MCF 10A (cell line): ENCODE measurements around the gene GLDN. TPM values are rescaled to one million over a fixed set of nuclear protein-coding genes. Genes with fewer than 3 reads are reported as not detected.

Experiments used
- BruUV-seq: library from RNA; stranded (reverse); fragments of 400-500 nt; replicated peaks from 2 replicates; lab custom pipeline; 2021; lab: Mats Ljungman, UMichigan
- CTCF ChIA-PET: fragments of 300-600 bp; sonication (Branson Sonifier 250); formaldehyde crosslinking; extraction: SDS; loops from one replicate; lab custom pipeline; 2021; ENCODE audit warnings: antibody characterized with exemption, inconsistent platforms; lab: Yijun Ruan, JAX
- POLR2A ChIA-PET: fragments of 300-600, 350-650 bp; sonication (Branson Sonifier 250); formaldehyde crosslinking; extraction: SDS; loops from one replicate; lab custom pipeline; 2020; ENCODE audit warnings: antibody characterized with exemption, inconsistent platforms; lab: Yijun Ruan, JAX
- DNase-seq: peaks from one replicate; pipeline ENCODE4 v3.0.0-alpha.2; 2018; ENCODE audit not compliant: unreplicated experiment
- H3K27ac Mint-ChIP-seq: one replicate; pipeline ENCODE4 v1.8.0; 2022; ENCODE audit warnings: mild to moderate bottlenecking, low read depth, mixed read lengths; ENCODE audit not compliant: unreplicated experiment
- H3K27me3 Mint-ChIP-seq: one replicate; pipeline ENCODE4 v1.8.0; 2022; ENCODE audit warnings: mixed read lengths; ENCODE audit not compliant: insufficient read depth, unreplicated experiment
- H3K36me3 Mint-ChIP-seq: one replicate; pipeline ENCODE4 v1.8.0; 2022; ENCODE audit warnings: mild to moderate bottlenecking, moderate library complexity, mixed read lengths; ENCODE audit not compliant: insufficient read depth, unreplicated experiment
- H3K4me1 Mint-ChIP-seq: one replicate; pipeline ENCODE4 v1.8.0; 2022; ENCODE audit warnings: mixed read lengths; ENCODE audit not compliant: insufficient read depth, unreplicated experiment
- H3K4me3 Mint-ChIP-seq: one replicate; pipeline ENCODE4 v1.8.0; 2022; ENCODE audit warnings: mild to moderate bottlenecking, moderate library complexity, mixed read lengths; ENCODE audit not compliant: unreplicated experiment
- H3K9me3 Mint-ChIP-seq: one replicate; pipeline ENCODE4 v1.8.0; 2022; ENCODE audit warnings: mixed read lengths; ENCODE audit not compliant: unreplicated experiment
- intact Hi-C: fragments of 100-400 bp; cut with micrococcal nuclease; formaldehyde crosslinking; loops from 2 replicates; pipeline ENCODE4 v1.14.1; 2022
- total RNA-seq: library from RNA; stranded (reverse); gene quantifications from 2 replicates; pipeline ENCODE4 v1.2.3, GENCODE V29; 2022
- TF ChIP-seq, protein P1 (sequence below): fragments of 200-600 bp; IDR thresholded peaks from one replicate; pipeline ENCODE4 v1.8.0; 2022; ENCODE audit warnings: antibody characterized with exemption, mild to moderate bottlenecking; ENCODE audit not compliant: unreplicated experiment

The GLDN gene
- total RNA-seq, 1 experiment from 2014 or later = not detected

DNA sequence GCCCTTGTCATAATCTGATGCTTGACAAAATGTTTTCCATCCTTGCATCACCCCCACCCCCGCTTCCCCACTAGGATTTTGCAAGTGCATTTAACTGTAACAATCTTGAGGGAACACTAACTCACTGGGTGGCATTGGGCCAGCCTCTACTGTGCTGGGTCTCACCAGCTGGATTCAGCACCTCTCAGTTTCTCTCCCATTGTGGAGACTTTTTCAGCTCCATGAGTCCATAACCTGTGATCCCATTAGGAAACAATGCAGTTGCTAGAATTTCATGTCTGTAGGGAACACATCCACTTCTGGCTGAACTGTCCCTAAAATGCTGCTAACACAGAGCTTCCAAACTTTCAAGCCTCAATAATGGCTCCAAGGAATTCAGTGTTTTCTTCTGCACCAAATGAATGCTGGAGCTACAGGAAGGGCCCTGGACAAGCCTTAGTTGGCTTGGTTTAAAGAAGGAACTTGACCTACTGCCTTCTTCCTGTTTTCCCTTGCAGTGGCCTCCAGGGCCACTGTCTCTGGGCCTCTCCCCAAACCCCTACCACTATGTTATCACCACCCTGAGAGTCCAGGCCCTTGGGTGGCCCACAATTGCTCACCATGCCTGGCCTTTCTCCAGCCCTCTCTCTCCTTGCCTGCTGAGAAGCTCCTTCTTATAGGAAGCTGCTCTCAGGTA is 18.7 kb upstream of the GLDN start:
- DNase-seq = peak; percentile 27
- intact Hi-C loops = no loop called here
- POLR2A ChIA-PET = no interaction called here
- BruUV-seq = no TSS peak
- CTCF ChIA-PET = interaction anchor here (0.9 kb wide), 1 partner anchor 76 kb away, joined by 3 read pairs; no protein-coding TSS in a partner anchor
- Mint-ChIP-seq H3K9me3 (no peaks in the 10 kb centered on the region), H3K36me3 (no peaks in the 10 kb centered on the region), H3K4me3 (no peak overlapping the region), H3K27ac (no peak overlapping the region), H3K4me1 (no peaks in the 10 kb centered on the region), H3K27me3 (no peaks in the 10 kb centered on the region)
- TF ChIP-seq, protein P1, sequence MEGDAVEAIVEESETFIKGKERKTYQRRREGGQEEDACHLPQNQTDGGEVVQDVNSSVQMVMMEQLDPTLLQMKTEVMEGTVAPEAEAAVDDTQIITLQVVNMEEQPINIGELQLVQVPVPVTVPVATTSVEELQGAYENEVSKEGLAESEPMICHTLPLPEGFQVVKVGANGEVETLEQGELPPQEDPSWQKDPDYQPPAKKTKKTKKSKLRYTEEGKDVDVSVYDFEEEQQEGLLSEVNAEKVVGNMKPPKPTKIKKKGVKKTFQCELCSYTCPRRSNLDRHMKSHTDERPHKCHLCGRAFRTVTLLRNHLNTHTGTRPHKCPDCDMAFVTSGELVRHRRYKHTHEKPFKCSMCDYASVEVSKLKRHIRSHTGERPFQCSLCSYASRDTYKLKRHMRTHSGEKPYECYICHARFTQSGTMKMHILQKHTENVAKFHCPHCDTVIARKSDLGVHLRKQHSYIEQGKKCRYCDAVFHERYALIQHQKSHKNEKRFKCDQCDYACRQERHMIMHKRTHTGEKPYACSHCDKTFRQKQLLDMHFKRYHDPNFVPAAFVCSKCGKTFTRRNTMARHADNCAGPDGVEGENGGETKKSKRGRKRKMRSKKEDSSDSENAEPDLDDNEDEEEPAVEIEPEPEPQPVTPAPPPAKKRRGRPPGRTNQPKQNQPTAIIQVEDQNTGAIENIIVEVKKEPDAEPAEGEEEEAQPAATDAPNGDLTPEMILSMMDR = no peak

DNA sequence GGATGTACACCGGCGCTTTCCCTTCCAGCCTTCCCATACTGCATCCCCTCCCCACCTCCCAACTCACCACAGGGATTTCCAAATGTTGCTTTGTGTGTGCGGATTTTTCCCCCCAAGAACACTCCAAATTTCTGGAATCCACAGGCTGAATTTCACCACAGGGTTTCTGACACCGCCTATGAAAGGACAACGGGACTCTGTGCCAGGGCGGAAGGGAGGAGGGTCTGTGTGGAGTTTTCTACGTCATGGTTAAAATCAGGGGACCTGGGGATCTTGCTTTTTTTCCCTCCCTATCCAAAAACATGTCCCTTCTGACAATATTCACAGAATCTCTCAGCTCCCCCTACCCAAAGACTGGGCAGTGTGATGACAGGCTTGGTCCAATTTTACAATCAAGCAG is 17.7 kb upstream of the GLDN start:
- no peak overlapping the region for H3K27ac Mint-ChIP-seq
- BruUV-seq = no TSS peak
- no peaks in the 10 kb centered on the region for H3K4me1 Mint-ChIP-seq
- ChIA-PET CTCF (interaction anchor here (0.6 kb wide), 1 partner anchor 13 kb away, joined by 3 read pairs; no protein-coding TSS in a partner anchor), POLR2A (no interaction called here)
- TF ChIP-seq, protein P1 = no peak
- intact Hi-C loops = no loop called here
- H3K4me3 Mint-ChIP-seq = no peak overlapping the region
- no peaks in the 10 kb centered on the region for H3K36me3 Mint-ChIP-seq
- no peaks in the 10 kb centered on the region for H3K27me3 Mint-ChIP-seq
- no peak for DNase-seq
- no peaks in the 10 kb centered on the region for H3K9me3 Mint-ChIP-seq

DNA sequence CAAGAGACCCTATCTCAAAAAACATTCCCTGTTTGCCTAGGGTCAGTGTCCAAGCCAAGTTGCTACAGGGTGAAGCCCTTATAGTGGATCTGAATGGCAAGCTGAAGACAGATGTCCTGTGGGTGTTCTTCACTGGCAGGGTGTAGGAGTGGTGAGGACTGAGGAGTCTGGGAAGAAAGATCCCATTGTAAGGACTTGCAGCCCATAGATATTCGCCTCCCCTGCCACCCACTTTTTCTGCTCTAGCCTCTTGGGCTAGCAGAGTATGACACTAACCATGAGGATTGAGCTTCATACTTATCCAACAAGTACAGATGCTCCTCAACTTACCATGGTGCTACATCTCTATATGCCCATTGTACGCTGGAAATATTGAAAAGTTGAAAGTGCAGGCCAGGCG is 16.3 kb upstream of the GLDN start:
- no peak overlapping the region for H3K27ac Mint-ChIP-seq
- no peaks in the 10 kb centered on the region for H3K9me3 Mint-ChIP-seq
- no peaks in the 10 kb centered on the region for H3K36me3 Mint-ChIP-seq
- intact Hi-C loops = no loop called here
- ChIA-PET CTCF (interaction anchor here (1.1 kb wide), 1 partner anchor 22 kb away, joined by 3 read pairs; no protein-coding TSS in a partner anchor), POLR2A (no interaction called here)
- no peaks in the 10 kb centered on the region for H3K27me3 Mint-ChIP-seq
- no peak for DNase-seq
- BruUV-seq = no TSS peak
- H3K4me3 Mint-ChIP-seq = no peak overlapping the region
- TF ChIP-seq, protein P1 = no peak
- H3K4me1 Mint-ChIP-seq = no peaks in the 10 kb centered on the region

DNA sequence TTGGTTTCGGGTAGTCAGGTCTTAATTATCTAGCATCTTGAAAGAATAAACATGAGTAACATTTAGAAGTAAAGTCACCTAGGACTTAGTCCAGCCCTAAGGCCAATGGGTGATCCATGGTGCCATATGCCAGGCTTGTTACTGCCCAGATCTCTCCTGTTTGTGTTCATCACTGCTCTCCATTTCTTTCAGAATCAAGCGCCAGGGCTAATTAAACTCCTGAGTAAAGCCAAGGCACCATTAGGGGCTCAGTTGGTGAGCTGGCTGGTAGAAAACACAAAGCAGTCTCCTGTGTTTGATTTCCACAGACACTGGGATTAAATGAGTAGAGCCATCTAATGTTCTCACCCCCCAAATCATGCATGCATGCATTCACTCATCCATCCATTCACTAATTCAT is 14.4 kb upstream of the GLDN start:
- no peaks in the 10 kb centered on the region for H3K36me3 Mint-ChIP-seq
- DNase-seq = no peak
- TF ChIP-seq, protein P1 = no peak
- H3K27me3 Mint-ChIP-seq = no peaks in the 10 kb centered on the region
- POLR2A ChIA-PET = no interaction called here
- CTCF ChIA-PET = no interaction called here
- no peaks in the 10 kb centered on the region for H3K4me1 Mint-ChIP-seq
- no peak overlapping the region for H3K4me3 Mint-ChIP-seq
- BruUV-seq = no TSS peak
- H3K9me3 Mint-ChIP-seq = no peaks in the 10 kb centered on the region
- H3K27ac Mint-ChIP-seq = no peak overlapping the region
- intact Hi-C loops = no loop called here
